ENCODE data around the gene TPCN1. TPM values are rescaled to one million over a fixed set of nuclear protein-coding genes. Genes with fewer than 3 reads are reported as not detected.

TPCN1 gene
- total RNA-seq, 3 donors from 2014 or later, result 46.9 to 71.7 (median 59.5) TPM

DNA sequence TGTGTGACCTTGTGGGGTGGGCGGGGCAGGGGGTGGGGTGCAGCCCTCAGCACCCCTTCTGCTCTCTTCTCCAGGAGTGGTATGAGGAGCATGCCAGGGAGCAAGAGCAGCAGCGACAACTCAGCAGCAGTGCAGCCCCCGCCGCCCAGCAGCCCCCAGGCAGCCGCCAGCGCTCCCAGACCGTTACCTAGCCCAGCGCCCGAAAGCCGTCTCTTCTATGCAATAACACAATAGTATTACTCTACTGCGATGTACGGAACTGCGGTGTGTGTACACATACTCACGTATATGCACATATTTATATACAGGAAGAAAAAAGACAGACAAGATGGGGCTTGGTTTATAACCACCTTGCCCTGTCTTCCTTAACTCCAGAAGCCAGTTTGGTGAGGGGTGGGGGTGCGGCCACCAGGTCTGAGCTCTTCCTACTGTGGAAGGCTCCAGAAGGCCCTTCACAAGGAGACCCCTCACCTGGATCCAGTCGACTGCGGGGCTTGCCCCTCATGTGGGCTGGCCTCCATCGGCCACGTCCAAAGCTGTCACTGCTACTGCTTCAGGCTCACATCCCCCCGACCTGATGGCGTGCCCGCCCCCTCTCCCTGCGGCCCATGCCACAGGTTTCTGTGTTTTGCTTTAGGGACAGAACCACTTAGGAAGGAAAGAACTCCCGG, 74.8 kb downstream of the TPCN1 start:
- peaks cover 19% of the 10 kb centered on the region for H3K36me3 ChIP-seq
- intact Hi-C loops (cut with DNase I; ENCODE audit: low total_unique reads), result loop anchor here (10.0 kb wide), 1 partner anchor 659 kb away; no protein-coding TSS in a partner anchor
- DNase-seq (ENCODE audit: low spot score in 2 of 2), result no peak
- H3K27me3 ChIP-seq, result no peaks in the 10 kb centered on the region
- TF ChIP-seq, protein P1, sequence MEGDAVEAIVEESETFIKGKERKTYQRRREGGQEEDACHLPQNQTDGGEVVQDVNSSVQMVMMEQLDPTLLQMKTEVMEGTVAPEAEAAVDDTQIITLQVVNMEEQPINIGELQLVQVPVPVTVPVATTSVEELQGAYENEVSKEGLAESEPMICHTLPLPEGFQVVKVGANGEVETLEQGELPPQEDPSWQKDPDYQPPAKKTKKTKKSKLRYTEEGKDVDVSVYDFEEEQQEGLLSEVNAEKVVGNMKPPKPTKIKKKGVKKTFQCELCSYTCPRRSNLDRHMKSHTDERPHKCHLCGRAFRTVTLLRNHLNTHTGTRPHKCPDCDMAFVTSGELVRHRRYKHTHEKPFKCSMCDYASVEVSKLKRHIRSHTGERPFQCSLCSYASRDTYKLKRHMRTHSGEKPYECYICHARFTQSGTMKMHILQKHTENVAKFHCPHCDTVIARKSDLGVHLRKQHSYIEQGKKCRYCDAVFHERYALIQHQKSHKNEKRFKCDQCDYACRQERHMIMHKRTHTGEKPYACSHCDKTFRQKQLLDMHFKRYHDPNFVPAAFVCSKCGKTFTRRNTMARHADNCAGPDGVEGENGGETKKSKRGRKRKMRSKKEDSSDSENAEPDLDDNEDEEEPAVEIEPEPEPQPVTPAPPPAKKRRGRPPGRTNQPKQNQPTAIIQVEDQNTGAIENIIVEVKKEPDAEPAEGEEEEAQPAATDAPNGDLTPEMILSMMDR (IDR thresholded peaks at IDR 0.05), result no peak
- TF ChIP-seq POLR2A (IDR thresholded peaks at IDR 0.05) (no peak), POLR2AphosphoS5 (IDR thresholded peaks at IDR 0.05) (no peak)
- peaks cover 7 to 10% of the 10 kb centered on the region in 2 donors for H3K4me1 ChIP-seq
- H3K9me3 ChIP-seq, result no peaks in the 10 kb centered on the region
- peak overlapping the region; percentile 33 for H3K27ac ChIP-seq
- H3K4me3 ChIP-seq, result no peak overlapping the region

DNA sequence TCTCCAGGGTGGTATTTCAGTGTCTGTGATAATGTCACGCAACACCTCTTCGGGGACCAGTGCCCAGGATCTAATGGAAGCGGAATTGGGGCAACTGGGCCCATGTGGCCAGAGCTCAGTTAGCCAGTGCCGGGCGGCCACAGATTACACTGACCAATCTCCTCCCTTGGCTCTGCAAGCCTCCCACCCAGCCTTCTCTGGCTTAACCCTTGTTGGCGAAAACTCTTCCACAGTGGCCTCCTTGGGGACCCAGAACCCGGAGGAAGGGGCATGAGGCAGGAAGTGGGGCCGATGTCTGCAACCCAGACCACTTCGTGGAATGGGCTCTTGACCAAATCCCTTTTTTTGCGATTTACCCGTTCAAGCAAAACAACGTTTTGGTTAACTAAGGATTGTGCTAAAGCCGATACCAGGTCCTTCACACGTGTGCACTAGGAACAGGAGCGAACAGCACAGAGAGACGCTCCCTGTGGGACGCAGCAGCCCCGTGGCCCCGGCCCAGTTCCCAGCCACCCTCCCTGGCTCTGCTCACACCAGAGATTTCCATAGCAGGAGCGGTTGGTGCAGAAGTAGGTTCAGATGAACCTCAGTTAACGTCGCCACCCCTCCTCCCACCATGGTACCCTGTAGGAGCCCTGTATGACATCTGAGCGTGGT, 75.4 kb downstream of the TPCN1 start:
- TF ChIP-seq, protein P1 (IDR thresholded peaks at IDR 0.05), result no peak
- TF ChIP-seq POLR2A (IDR thresholded peaks at IDR 0.05) (no peak), POLR2AphosphoS5 (IDR thresholded peaks at IDR 0.05) (no peak)
- H3K4me3 ChIP-seq, result no peak overlapping the region
- no peaks in the 10 kb centered on the region for H3K27me3 ChIP-seq
- intact Hi-C loops (cut with DNase I; ENCODE audit: low total_unique reads), result loop anchor here (10.0 kb wide), 1 partner anchor 658 kb away; no protein-coding TSS in a partner anchor
- peaks cover 16% of the 10 kb centered on the region for H3K36me3 ChIP-seq
- H3K27ac ChIP-seq, result no peak overlapping the region
- no peaks in the 10 kb centered on the region for H3K9me3 ChIP-seq
- peaks cover 7 to 10% of the 10 kb centered on the region in 2 donors for H3K4me1 ChIP-seq
- DNase-seq (ENCODE audit: low spot score in 2 of 2), result no peak

DNA sequence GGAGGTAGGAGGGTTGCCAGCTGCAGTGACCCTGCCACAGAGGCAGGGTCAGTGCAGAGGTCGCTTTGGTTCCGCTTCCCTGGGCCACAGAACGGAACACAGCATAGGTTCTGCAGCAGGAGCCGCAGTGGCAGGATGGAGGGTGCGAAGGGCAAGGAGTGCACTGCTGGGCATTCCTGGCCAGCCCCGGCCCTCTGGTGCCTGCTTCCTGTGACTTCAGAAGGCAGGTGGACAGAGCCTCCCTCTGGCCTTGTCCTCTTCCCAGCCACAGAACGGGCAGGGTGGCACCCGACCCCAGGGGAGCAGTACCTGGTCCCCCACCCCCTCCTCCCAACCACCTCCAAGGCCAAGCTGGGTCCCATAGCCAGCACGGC, 75.9 kb downstream of the TPCN1 start:
- Histone ChIP-seq H3K4me1 (peaks cover 7 to 10% of the 10 kb centered on the region in 2 donors), H3K27ac (peak overlapping the region in 1 of 2 donors; percentile 87), H3K36me3 (peaks cover 13% of the 10 kb centered on the region), H3K9me3 (no peaks in the 10 kb centered on the region), H3K27me3 (no peaks in the 10 kb centered on the region), H3K4me3 (no peak overlapping the region)
- intact Hi-C loops (cut with DNase I; ENCODE audit: low total_unique reads), result loop anchor here (10.0 kb wide), 1 partner anchor 658 kb away; no protein-coding TSS in a partner anchor
- TF ChIP-seq, protein P1 (IDR thresholded peaks at IDR 0.05), result no peak
- TF ChIP-seq POLR2AphosphoS5 (IDR thresholded peaks at IDR 0.05) (no peak), POLR2A (IDR thresholded peaks at IDR 0.05) (no peak)
- DNase-seq (ENCODE audit: low spot score in 2 of 2), result no peak

GRCh38 chr12:113297621-113298471, 76.6 kb downstream of the TPCN1 start:
- Histone ChIP-seq H3K27me3 (no peaks in the 10 kb centered on the region), H3K4me1 (peaks cover 7 to 10% of the 10 kb centered on the region in 2 donors), H3K4me3 (no peak overlapping the region), H3K9me3 (no peaks in the 10 kb centered on the region), H3K27ac (peak overlapping the region; percentile 59 to 87), H3K36me3 (peaks cover 10% of the 10 kb centered on the region)
- DNase-seq (ENCODE audit: low spot score in 2 of 2), result no peak
- intact Hi-C loops (cut with DNase I; ENCODE audit: low total_unique reads), result loop anchor here (10.0 kb wide), 1 partner anchor 657 kb away; no protein-coding TSS in a partner anchor
- TF ChIP-seq, protein P1 (IDR thresholded peaks at IDR 0.05), result no peak
- TF ChIP-seq POLR2AphosphoS5 (IDR thresholded peaks at IDR 0.05) (no peak), POLR2A (IDR thresholded peaks at IDR 0.05) (no peak)

Measured in breast epithelium (tissue), 4 donors.